A549 (cell line): Measurements from ENCODE around the gene LCMT2. TPM values are rescaled to one million over a fixed set of nuclear protein-coding genes. Genes with fewer than 3 reads are reported as not detected.

Experiments
- ATAC-seq, 2 experiments: fragments of 200-7000 bp in 1 of 2; fragments of >200 bp in 1 of 2; cut with Nextera tagmentation in 1 of 2; cut with Tn5 transposase in 1 of 2; 3 replicates each; pipeline versions ENCODE4 v1.8.0 to v1.9.1; 2018 to 2020; ENCODE audit warnings: mild to moderate bottlenecking in 1 of 2, moderate library complexity in 1 of 2
- CTCF ChIA-PET: fragments of 300-600 bp; sonication (Branson Sonifier 250); formaldehyde crosslinking; extraction: SDS; loops from one replicate; lab custom pipeline; 2021; ENCODE audit warnings: antibody characterized with exemption, inconsistent platforms; lab: Yijun Ruan, JAX
- POLR2A ChIA-PET: fragments of 350-600 bp; formaldehyde crosslinking; extraction: SDS; loops from one replicate; lab custom pipeline; 2021; ENCODE audit warnings: antibody characterized with exemption, inconsistent platforms; lab: Yijun Ruan, JAX
- DNase-seq, 2 experiments: peaks; one replicate each; pipeline versions ENCODE4 v3.0.0 to v3.0.0-alpha.2; 2011 to 2016; ENCODE audit warnings: low read depth in 1 of 2, low spot score in 1 of 2
- FAIRE-seq: peaks from 2 replicates; lab custom pipeline; 2011; peaks lifted over from hg19 to GRCh38; lab: Jason Lieb, UNC
- H3K27ac ChIP-seq, 2 experiments: fragments of >200 bp; sonication (Bioruptor Twin); formaldehyde crosslinking; 3 replicates each; pipeline ENCODE4 v1.5.1; 2016 to 2017
- H3K4me1 ChIP-seq: fragments of >200 bp; sonication (Bioruptor Twin); formaldehyde crosslinking; 3 replicates; pipeline ENCODE4 v1.6.1; 2016
- H3K4me2 ChIP-seq: fragments of >200 bp; sonication (Bioruptor Twin); formaldehyde crosslinking; 3 replicates; pipeline ENCODE4 v1.6.1; 2016
- H3K4me3 ChIP-seq: fragments of >200 bp; sonication (Bioruptor Twin); formaldehyde crosslinking; 3 replicates; pipeline ENCODE4 v1.5.1; 2016
- H3K9me3 ChIP-seq: fragments of >200 bp; sonication (Bioruptor Twin); formaldehyde crosslinking; 3 replicates; pipeline ENCODE4 v1.6.1; 2016
- BHLHE40 ChIP-seq: IDR thresholded peaks from 2 replicates; pipeline ENCODE4 v1.6.1; 2012; ENCODE audit warnings: low read depth, low read length, inconsistent platforms
- CHD2 ChIP-seq: fragments of 150-350 bp; IDR thresholded peaks from 2 replicates; pipeline ENCODE4 v1.6.1; 2014; ENCODE audit warnings: low read length; ENCODE audit not compliant: partially characterized antibody
- CHD4 ChIP-seq: fragments of 200-600 bp; sonication (generic); IDR thresholded peaks from 2 replicates; pipeline ENCODE4 v1.6.1; 2016; ENCODE audit warnings: antibody characterized with exemption, mild to moderate bottlenecking, borderline replicate concordance
- EHF ChIP-seq: fragments of 250-450 bp; sonication (Bioruptor Pico); IDR thresholded peaks from 2 replicates; pipeline ENCODE4 v1.5.0; 2020; ENCODE audit warnings: mild to moderate bottlenecking
- EHMT2 ChIP-seq: fragments of 200-600 bp; sonication (generic); IDR thresholded peaks from 2 replicates; pipeline ENCODE4 v1.6.1; 2016; ENCODE audit warnings: antibody characterized with exemption, low read depth, mild to moderate bottlenecking, moderate library complexity
- ESRRA ChIP-seq: fragments of 150-350 bp; IDR thresholded peaks from 2 replicates; pipeline ENCODE4 v1.6.1; 2014; ENCODE audit warnings: mild to moderate bottlenecking, low read length, borderline replicate concordance
- FOXS1 ChIP-seq: fragments of 250-450 bp; sonication (Bioruptor Pico); IDR thresholded peaks from 2 replicates; pipeline ENCODE4 v1.5.0; 2020; ENCODE audit warnings: mild to moderate bottlenecking, moderate library complexity
- HDAC2 ChIP-seq: fragments of 200-600 bp; sonication (generic); IDR thresholded peaks from 2 replicates; pipeline ENCODE4 v1.6.1; 2016
- HEYL ChIP-seq: fragments of 250-450 bp; sonication (Bioruptor Pico); IDR thresholded peaks from 2 replicates; pipeline ENCODE4 v1.8.0; 2021; ENCODE audit warnings: mild to moderate bottlenecking, moderate library complexity
- JUN ChIP-seq, 2 experiments: fragments of >200 bp; sonication (Bioruptor Twin); formaldehyde crosslinking; IDR thresholded peaks; 2 replicates in 1 of 2; 3 replicates in 1 of 2; pipeline ENCODE4 v1.6.1; 2016 to 2017
- NFE2L2 ChIP-seq: fragments of 150-350 bp; conservative IDR thresholded peaks from 2 replicates; pipeline ENCODE4 v1.6.1; 2014; ENCODE audit warnings: low read length
- NR3C1 ChIP-seq: fragments of >200 bp; sonication (Bioruptor Twin); formaldehyde crosslinking; IDR thresholded peaks from 3 replicates; pipeline ENCODE4 v1.6.1; 2017
- PHF8 ChIP-seq: fragments of 200-600 bp; sonication (generic); IDR thresholded peaks from 2 replicates; pipeline ENCODE4 v1.6.1; 2016; ENCODE audit warnings: low read depth, mild to moderate bottlenecking, antibody characterized with exemption, moderate library complexity, borderline replicate concordance
- POLR2AphosphoS2 ChIP-seq: conservative IDR thresholded peaks from 2 replicates; pipeline ENCODE4 v1.6.1; 2012; ENCODE audit warnings: low read length, improper control_type of control experiment, inconsistent platforms
- RCOR1 ChIP-seq: fragments of 150-350 bp; IDR thresholded peaks from 2 replicates; pipeline ENCODE4 v1.6.1; 2014; ENCODE audit warnings: antibody characterized with exemption, low read length, low read depth
- SREBF2 ChIP-seq: fragments of 450-650 bp; IDR thresholded peaks from 2 replicates; pipeline ENCODE4 v1.6.1; 2014; ENCODE audit warnings: mild to moderate bottlenecking, moderate library complexity
- TP53 ChIP-seq: fragments of 250-450 bp; sonication (Bioruptor Pico); IDR thresholded peaks from 2 replicates; pipeline ENCODE4 v1.5.0; 2021; ENCODE audit warnings: mild to moderate bottlenecking, moderate library complexity
- ZNF302 ChIP-seq: fragments of 250-450 bp; sonication (Bioruptor Pico); IDR thresholded peaks from 2 replicates; pipeline ENCODE4 v1.9.0; 2021; ENCODE audit warnings: inconsistent platforms, mild to moderate bottlenecking, moderate library complexity
- WGBS: methylation state at CpG from one replicate; pipeline ENCODE4 v1.1.6; 2017; ENCODE audit errors: missing lambda C conversion rate; 5-methylcytosine and 5-hydroxymethylcytosine counted together
- polyA plus RNA-seq, 4 experiments: library from polyadenylated mRNA; depleted of rRNA in 3 of 4; stranded (reverse); fragments of >200 nt; fragmentation: RNase III in 1 of 4; extraction: RNeasy Plus Mini Kit Qiagen cat#74134 plus additional on column Dnase treatment in 1 of 4; gene quantifications; 2 replicates in 3 of 4; 3 replicates in 1 of 4; pipeline ENCODE4 v1.2.3, GENCODE V29; 2011 to 2017
- TF ChIP-seq, protein P1 (sequence below): IDR thresholded peaks from 2 replicates; pipeline ENCODE4 v1.6.1; 2012; ENCODE audit warnings: low read depth, borderline replicate concordance
- TF ChIP-seq, protein P2 (sequence below): fragments of 150-350 bp; IDR thresholded peaks from 2 replicates; pipeline ENCODE4 v1.6.1; 2014; ENCODE audit warnings: low read depth, mild to moderate bottlenecking, low read length
- TF ChIP-seq, protein P3 (sequence below): fragments of >200 bp; sonication (Bioruptor Twin); formaldehyde crosslinking; IDR thresholded peaks from 3 replicates; pipeline ENCODE4 v1.5.1; 2016
- TF ChIP-seq, protein P4 (sequence below): IDR thresholded peaks from 2 replicates; pipeline ENCODE4 v1.6.1; 2012

Gene LCMT2
- polyA plus RNA-seq, 2 of the 4 experiments (the other 2 are of a cell fraction): 8.3 to 9.7 TPM

DNA sequence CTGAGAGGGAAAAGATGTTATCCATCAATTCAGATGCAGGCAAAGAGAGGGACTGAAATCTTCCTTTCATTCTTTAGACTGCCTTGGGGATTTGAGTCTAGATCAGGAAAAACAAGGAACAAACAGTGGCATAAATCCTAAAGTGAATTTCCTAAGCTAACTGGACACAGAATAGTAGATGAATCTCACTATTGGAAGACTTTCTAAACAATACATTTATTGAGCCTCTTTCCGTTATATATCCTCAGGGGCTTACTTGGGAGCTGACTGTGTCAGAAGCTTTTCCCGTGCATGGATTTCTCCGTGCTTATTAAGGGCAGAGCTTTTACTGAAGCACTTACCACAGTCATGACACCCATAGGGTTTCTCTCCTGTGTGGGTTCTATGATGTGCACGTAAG lies 30.4 kb upstream of the LCMT2 start:
- no peak for TF ChIP-seq POLR2AphosphoS2
- Histone ChIP-seq H3K9me3 (peaks cover 70% of the 10 kb centered on the region), H3K4me1 (no peaks in the 10 kb centered on the region), H3K4me2 (no peak overlapping the region), H3K27ac (no peak overlapping the region), H3K4me3 (no peak overlapping the region)
- whole genome bisulfite sequencing: 89% methylated on average over 4 of the region's 4 CpGs
- DNase-seq (no peak), ATAC-seq (no peak), FAIRE-seq (no peak)
- CTCF ChIA-PET: interaction anchor here (0.6 to 1.0 kb wide), 2 partner anchors 9 to 22 kb away, joined by 4 read pairs; partner anchors contain the start of genes TUBGCP4 and ZSCAN29
- POLR2A ChIA-PET: interaction anchor here (0.7 kb wide), 1 partner anchor 1667 kb away, joined by 3 read pairs; no protein-coding TSS in a partner anchor

DNA sequence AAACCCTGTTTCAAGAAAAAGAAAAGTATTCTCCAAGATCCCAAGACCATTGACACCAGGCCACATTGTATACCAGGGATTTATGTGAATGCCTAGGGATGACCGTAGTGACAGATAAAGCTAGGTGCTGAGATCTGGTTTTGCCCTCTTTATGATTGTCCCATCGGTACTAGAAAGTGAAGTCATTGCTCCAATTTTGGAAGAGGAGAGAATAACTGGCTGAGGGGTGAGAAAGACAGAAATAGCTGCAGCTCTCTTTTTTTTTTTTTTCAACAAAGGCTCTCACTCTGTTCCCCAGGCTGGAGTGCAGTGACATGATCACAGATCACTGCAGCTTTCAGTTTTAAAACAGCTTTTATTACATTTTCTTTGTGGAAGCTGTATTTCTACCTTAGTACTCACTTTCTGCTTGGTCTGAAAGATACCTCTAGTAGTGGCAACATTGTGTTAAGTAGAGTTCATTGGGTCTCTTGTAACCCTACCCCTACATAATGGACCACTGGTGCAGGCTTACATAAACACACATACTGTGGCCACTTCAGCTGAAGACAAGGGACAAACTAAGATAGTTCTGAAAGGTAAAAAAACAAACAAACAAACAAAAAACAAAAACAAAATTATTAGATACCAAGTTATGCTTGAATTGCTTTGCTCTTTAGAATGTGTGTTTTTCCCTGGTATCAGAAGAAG lies 22.5 kb upstream of the LCMT2 start:
- DNase-seq: no peak

DNA sequence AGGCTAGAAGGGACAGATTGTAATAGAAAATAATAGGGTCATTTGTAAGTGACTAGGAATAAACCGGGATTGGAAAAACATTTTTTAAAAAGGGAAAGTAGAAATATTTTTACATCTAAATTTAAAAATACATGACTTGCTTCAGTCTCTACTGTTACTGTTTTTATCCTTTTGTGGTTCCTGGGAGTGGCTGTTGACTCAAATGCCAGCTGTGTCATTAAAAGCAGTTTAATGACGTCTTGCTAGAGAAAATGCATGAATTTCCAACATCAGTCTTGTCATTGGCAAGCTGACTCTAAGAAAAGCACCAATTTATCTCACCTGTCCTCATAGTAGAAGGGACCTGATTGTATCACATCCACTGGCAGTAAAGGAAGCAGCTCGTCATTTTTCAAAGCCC lies 16.7 kb upstream of the LCMT2 start:
- Histone ChIP-seq H3K4me1 (no peaks in the 10 kb centered on the region), H3K4me3 (no peak overlapping the region), H3K9me3 (no peaks in the 10 kb centered on the region), H3K27ac (no peak overlapping the region), H3K4me2 (no peak overlapping the region)
- FAIRE-seq (no peak), DNase-seq (no peak), ATAC-seq (no peak)
- POLR2A ChIA-PET: no interaction called here
- CTCF ChIA-PET: interaction anchor here (0.7 to 1.6 kb wide), 2 partner anchors 13 to 36 kb away, joined by 3 read pairs; no protein-coding TSS in a partner anchor
- TF ChIP-seq NFE2L2 (no peak), RCOR1 (no peak), TP53 (CRISPR knock-in tag) (no peak), FOXS1 (no peak), EHMT2 (no peak), HEYL (CRISPR knock-in tag) (no peak), ZNF302 (CRISPR knock-in tag) (no peak), PHF8 (no peak), SREBF2 (no peak), BHLHE40 (no peak), HDAC2 (no peak)
- TF ChIP-seq, protein P1, sequence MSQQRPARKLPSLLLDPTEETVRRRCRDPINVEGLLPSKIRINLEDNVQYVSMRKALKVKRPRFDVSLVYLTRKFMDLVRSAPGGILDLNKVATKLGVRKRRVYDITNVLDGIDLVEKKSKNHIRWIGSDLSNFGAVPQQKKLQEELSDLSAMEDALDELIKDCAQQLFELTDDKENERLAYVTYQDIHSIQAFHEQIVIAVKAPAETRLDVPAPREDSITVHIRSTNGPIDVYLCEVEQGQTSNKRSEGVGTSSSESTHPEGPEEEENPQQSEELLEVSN: no peak
- WGBS: 85% methylated on average over 3 of the region's 3 CpGs

More for the DNA sequence above, 22.5 kb upstream of the LCMT2 start:
- peaks cover 4% of the 10 kb centered on the region; the same call in 1 of the 3 replicates for H3K9me3 ChIP-seq
- POLR2A ChIA-PET: no interaction called here
- H3K4me1 ChIP-seq: no peaks in the 10 kb centered on the region
- no peak overlapping the region for H3K27ac ChIP-seq
- TF ChIP-seq CHD2 (no peak), JUN (IDR thresholded peaks at IDR 0.05) (no peak), BHLHE40 (no peak), ESRRA (no peak), EHF (CRISPR knock-in tag) (no peak), CHD4 (no peak), NR3C1 (no peak)
- TF ChIP-seq, protein P2, sequence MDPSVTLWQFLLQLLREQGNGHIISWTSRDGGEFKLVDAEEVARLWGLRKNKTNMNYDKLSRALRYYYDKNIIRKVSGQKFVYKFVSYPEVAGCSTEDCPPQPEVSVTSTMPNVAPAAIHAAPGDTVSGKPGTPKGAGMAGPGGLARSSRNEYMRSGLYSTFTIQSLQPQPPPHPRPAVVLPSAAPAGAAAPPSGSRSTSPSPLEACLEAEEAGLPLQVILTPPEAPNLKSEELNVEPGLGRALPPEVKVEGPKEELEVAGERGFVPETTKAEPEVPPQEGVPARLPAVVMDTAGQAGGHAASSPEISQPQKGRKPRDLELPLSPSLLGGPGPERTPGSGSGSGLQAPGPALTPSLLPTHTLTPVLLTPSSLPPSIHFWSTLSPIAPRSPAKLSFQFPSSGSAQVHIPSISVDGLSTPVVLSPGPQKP: no peak
- TF ChIP-seq, protein P3, sequence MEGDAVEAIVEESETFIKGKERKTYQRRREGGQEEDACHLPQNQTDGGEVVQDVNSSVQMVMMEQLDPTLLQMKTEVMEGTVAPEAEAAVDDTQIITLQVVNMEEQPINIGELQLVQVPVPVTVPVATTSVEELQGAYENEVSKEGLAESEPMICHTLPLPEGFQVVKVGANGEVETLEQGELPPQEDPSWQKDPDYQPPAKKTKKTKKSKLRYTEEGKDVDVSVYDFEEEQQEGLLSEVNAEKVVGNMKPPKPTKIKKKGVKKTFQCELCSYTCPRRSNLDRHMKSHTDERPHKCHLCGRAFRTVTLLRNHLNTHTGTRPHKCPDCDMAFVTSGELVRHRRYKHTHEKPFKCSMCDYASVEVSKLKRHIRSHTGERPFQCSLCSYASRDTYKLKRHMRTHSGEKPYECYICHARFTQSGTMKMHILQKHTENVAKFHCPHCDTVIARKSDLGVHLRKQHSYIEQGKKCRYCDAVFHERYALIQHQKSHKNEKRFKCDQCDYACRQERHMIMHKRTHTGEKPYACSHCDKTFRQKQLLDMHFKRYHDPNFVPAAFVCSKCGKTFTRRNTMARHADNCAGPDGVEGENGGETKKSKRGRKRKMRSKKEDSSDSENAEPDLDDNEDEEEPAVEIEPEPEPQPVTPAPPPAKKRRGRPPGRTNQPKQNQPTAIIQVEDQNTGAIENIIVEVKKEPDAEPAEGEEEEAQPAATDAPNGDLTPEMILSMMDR: no peak
- TF ChIP-seq, protein P4, sequence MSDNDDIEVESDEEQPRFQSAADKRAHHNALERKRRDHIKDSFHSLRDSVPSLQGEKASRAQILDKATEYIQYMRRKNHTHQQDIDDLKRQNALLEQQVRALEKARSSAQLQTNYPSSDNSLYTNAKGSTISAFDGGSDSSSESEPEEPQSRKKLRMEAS: no peak
- TF ChIP-seq, all 56 proteins: peak for 0
- FAIRE-seq (no peak), ATAC-seq (no peak)
- H3K4me2 ChIP-seq: no peak overlapping the region
- H3K4me3 ChIP-seq: no peak overlapping the region
- 95% methylated on average over 2 of the region's 2 CpGs for WGBS
- CTCF ChIA-PET: interaction anchor here (1.1 to 1.5 kb wide), 3 partner anchors 11 to 67 kb away, joined by 3 to 4 read pairs (median 3); no protein-coding TSS in a partner anchor
